HG03064 (cell line): ENCODE data around the gene PLEKHM3.
A peak's percentile ranks its signal among the peaks of the same experiment; 100 is the strongest.

ENCODE experiments used
- ATAC-seq: cut with Tn5 transposase; IDR thresholded peaks from one replicate; pipeline ENCODE4 v1.9.1; 2021; ENCODE audit warnings: low read depth; ENCODE audit not compliant: unreplicated experiment

The PLEKHM3 gene, protein sequence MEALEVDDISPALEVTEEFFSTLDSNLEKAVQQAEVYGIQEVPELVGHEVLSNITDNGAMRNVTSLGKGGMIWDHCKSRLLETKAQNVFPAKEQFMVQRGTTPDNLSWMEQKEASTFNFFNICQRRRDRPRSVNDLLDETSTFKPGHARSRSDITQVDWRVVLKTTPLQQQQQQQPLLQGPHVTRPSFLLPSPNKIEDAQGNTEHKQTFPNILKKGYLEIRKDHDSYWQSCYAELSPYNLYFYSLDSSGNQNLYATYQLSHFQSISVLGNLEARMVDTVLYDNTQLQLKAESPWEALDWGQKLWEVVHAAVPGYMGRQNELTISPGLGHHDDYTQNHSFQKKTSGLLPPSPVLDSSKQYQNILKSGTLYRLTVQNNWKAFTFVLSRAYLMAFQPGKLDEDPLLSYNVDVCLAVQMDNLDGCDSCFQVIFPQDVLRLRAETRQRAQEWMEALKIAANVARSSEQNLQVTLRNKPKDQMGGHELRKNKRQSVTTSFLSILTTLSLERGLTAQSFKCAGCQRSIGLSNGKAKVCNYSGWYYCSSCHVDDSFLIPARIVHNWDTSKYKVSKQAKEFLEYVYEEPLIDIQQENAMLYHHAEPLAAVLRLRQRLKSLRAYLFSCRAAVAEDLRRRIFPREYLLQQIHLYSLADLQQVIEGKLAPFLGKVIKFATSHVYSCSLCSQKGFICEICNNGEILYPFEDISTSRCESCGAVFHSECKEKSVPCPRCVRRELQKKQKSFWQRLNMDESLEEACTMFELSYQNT

DNA sequence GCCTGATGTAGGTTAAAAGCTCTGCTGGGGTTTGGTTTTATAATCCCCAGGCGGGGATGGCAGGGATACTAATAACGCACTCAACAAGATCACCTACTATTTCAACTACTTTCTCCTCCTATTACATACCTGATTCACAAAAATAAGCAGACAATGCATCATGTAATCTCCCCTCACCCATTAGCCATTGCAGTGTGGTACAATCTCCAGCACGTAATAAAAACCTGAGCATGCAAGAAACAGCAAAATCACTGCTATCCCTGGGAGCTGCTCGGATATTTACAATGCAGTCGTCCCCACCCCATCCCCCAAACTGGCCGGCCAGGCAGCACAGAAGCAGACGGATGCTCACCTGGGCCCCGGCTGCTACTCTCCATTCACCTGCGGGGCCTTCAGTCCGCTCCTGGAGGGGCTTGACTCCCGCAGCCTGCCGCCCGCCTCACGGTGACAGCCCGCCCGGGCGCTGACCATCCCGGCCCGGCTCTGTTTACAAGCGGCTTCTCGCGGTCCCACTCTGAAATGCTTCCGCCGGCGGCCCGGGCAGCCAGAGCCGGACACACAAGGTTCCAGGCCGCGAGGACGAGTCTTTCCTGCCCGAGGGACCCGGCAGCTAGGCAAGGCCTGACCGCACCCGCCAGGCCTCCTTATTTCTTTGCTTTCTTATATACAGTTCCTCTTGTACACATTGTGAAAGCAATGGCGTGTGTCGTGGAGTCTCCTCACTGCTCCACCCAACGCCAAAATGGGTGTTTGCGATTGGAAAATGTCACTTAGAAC is at the start of gene PLEKHM3:
Gene PLEKHM3 (minus strand): TSS at position 491 of the 777 bp plus-strand sequence. CDS start 23,888 bp downstream, outside the sequence.
- ATAC-seq = peak; percentile 95

DNA sequence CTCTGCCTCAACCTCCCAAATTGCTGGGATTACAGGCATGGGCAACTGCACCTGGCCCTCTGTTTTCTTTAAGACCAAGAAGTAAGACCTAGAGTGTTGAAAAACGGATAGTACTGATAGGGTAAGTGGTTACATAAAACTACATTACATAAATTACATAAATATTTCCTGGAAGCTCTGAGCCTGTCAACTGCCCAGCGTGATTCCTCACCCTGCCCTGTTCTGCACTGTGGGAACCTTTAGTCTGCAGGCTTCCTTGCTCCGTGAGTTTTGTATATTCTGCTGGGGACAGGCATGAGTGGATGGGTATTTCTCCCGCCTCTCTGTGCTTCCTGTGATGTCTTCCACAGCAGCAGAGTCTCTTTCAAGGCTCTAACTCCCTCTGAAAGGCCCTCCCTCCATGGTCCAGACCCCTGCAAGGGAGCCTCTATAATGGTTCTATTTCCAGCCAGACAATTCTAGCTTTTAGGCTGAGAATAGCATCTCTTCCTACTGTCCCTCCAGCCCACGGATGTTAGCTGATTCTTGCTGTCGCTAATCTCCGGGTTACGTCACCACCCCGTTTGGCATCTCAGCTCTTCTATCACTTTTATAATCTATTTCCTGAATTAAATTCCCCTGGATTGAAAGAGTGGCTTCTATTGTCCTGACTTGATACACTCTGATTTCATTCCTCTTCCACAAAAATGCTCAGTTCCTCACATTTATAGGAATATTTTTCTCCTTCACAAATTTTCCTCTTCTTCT is 49.5 kb upstream of the PLEKHM3 start:
- ATAC-seq = no peak

DNA sequence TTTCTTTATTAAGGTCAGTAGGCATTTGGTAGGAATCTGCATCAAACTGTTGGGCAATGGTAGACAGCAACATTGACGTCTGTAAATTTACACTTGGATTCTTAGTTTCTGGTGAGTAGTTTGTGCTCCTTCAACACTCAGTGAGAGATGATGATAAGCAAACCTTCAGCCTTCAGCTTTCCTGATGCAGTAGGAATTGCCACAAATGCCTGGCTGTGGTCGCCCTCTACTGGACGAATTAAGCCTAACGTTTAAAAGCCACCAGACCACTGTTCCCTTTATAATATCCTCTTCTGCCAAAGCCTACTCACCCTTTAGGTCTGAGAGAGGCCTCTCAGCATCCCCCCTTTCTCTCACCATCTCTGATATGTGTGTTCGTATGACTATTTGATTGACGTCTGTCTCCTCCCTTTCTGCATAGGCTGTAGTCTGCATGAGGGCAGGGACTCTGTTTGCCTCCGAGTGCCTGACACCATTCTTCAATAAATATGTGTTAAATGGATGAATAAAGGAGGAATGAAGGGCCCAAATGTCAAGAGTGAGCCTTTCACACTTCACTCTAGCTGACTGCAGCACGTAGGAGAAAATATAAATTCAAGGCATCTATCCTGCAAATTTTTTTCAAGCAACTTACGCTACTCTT is 47.0 kb upstream of the PLEKHM3 start:
- no peak for ATAC-seq

DNA sequence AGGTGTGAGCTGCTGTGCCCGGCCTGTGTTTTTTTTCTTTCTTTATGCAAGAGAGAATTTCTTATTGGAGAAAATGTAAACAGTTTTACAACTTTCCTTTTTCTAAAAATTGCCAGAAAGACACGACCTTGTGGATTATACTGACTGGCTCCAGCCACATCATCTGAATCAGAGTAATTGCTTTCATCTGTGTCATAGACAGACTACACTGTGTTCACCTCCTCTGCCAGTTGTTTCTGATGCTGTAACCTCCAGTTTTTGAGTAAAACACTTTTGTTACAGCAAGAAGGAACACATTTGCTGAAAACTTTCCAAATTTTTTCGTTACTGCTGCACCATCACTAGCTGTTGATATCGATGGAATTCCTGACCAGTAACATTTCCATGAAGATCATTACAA is 43.9 kb upstream of the PLEKHM3 start:
- no peak for ATAC-seq

DNA sequence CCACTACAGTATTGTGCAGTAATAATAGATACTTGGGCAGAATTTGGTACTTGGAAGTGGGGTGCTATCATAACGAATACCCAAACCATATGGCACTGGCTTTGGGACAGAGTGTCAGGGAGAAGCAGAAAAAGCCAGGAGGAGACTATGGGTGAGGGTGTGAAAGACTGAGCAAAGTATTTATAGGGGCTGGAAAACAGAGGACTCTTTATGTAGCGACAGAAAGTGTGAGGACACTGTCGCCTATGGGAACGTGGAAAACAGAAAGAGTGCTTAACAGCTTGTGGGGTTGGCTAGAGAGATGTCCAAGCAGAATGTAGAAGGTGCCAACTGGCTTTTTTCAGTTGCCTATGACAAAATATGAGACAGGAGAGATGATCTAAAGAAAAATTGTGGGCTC is 40.7 kb upstream of the PLEKHM3 start:
- ATAC-seq = no peak

DNA sequence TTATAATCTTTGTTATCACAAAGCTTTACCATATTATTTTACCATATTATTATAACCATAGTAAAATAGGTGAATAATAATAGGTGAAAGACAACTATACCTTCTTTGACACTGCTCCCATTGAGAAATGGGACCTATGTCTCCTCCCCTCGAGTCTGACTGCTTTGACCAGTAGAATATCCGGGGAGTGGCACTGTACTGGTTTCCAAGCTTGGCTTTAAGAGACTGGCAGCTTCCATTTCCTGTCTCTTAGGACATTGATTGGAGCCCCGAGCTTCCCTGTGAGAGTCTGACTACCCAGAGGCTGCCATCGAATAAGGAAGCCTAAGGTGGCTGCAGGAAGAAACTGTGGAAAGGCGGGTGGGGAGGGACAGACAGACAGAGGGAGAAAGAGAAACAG is 40.1 kb upstream of the PLEKHM3 start:
- no peak for ATAC-seq

DNA sequence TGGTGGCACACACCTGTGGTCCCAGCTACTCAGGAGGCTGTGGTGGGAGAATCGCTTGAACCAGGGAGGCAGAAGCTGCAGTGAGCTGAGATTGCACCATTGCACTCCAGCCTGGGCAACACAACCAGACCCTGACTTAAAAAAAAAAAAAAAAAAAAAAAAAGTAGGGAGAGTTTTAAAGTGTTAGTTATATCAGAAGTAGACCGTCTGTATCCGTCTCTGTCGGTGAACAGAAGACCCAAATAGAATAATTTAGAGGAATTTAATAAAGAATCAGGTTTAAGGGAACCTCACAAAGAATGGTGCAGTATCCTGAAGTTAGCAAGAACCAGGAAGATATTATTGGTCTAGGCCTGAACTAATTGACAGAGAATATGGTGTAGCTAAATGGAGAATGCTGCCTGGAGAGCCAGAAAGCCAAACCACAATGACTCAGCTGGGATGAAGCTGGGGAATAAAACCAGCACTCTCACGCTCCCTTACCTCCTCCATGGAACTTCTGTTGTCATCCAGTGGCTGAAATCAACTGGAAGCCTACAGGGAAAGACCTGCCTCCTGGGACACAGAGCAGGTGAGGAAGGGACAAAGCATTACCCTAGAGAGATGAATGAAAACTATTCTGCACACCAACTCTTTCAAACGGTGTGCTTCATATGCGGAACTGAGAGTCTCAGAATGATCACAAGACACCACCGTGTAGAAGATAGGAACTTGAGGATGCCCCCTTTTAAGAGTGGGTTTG is 39.1 kb upstream of the PLEKHM3 start:
- ATAC-seq = peak; percentile 96

- no peak for ATAC-seq
Observed at GRCh38 chr2:208062961-208063360, 37.6 kb upstream of the PLEKHM3 start.

DNA sequence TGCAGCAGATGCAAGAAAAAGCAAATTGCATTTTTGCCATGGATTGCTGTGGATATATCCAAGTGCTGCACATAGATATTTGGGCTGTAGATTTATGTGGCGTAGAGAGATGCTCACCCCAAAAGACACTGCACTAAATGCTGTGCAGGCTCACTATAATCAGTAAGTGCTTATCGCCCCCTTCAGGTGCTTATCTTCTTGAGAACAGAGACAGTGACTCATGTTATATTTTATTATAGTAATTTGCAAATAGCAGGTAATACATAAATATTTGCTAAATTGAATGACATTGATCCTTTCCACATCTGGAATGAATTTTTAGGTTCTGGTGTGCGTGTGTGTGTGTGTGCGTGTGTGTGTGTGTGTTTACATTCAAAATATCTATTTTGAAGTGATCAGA is 36.8 kb upstream of the PLEKHM3 start:
- ATAC-seq = no peak

- ATAC-seq = no peak
Observed at GRCh38 chr2:208057108-208057507, 31.8 kb upstream of the PLEKHM3 start.

DNA sequence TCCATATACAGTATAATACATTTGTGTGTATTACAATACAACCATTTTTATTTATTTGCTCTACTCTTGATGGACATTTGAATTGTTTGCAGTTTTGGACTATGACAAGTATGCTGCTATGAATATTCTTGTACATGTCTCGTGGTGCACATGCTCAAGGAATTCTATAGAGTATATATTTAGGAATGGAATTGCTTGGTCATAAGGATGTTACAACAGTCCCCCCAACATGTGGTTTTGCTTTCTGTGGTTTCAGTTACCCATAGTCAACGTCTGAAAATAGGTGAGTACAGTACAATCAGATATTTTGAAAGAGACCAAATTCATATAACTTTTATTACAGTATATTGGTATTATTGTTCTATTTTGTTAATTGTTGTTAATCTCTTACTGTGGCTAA is 24.1 kb upstream of the PLEKHM3 start:
- no peak for ATAC-seq

GRCh38 chr2:208049006-208049405 is 23.7 kb upstream of the PLEKHM3 start:
- ATAC-seq = no peak

DNA sequence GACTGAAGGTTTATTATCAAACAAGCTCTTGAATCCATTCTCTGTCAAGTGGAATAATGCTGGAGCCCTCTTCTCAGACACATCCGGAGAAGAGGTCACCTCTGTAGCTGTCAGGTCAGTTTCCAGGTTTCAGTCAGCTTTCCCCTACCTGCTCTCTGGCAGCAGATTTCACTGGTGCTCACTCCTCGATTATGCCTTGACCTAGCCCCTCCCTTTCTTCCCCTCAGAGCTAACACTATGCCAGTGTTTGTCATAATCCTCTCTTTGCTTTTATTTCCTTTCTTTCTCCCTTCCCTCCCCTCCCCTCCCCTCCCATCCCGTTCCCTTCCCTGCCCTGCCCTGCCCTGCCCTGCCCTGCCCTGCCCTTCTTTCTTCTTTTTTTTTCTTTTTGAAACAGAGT is 22.5 kb upstream of the PLEKHM3 start:
- no peak for ATAC-seq

GRCh38 chr2:208046686-208047085 is 21.4 kb upstream of the PLEKHM3 start:
- no peak for ATAC-seq

- ATAC-seq = no peak
Observed at GRCh38 chr2:208042450-208042849, 17.1 kb upstream of the PLEKHM3 start.

- no peak for ATAC-seq
Observed at GRCh38 chr2:208042041-208042440, 16.7 kb upstream of the PLEKHM3 start.

DNA sequence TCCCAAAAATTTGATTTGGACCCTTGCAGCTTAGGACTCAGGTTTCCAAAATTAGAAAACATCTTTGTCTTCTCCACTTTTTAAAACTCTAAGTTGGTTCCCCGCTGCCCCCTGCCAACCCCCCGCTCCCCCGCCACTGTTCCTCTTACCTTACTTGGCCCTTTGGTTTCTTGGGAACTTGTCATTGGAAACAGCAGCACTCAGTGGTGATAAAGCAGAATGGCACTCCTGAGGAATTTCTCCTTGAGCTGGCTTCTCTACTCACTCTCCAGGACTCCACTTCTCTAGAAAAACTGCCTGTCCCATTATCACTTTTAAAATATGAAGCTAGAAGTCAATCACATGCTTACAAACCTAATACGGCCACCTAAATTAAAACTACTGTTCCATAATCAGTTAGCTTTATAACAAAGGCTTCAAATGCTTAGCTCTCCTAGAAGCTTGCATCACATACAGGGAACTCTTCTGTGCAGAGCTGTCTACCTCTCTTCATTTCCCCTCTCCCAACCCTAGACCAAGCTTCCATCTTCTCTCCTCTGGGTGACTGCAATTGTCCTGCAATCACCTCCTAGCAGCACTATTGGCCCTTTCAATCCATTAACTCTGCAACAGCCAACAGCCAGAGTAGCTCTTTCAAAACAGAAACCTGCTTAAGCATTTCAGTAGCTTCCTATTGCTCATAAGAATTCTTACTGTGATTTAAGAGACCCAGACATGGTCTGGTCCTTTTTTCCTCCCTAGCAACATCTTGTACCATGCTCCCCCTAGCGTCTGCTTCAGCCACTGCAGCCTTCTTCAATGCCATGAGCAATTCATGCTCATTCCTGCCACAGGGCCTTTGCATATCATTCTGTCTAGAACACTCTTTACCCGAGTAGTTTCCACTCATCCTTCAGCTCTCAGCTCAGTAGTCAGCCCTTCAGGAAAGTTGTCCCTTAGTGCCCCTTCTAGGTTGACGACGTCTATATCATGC is 15.2 kb upstream of the PLEKHM3 start:
- peak; percentile 83 for ATAC-seq
